ENCODE results near the gene FARS2. TPM values are rescaled to one million over a fixed set of nuclear protein-coding genes. Genes with fewer than 3 reads are reported as not detected.
A peak's percentile ranks its signal among the peaks of the same experiment; 100 is the strongest.
"Not testable (repeated sequence)": the region's sequence is repeated elsewhere in the genome, so short reads cannot be mapped to it uniquely, and the experiment has no call there.

Gene FARS2
- total RNA-seq, 1 donor from 2014 or later, result 18.3 TPM

DNA sequence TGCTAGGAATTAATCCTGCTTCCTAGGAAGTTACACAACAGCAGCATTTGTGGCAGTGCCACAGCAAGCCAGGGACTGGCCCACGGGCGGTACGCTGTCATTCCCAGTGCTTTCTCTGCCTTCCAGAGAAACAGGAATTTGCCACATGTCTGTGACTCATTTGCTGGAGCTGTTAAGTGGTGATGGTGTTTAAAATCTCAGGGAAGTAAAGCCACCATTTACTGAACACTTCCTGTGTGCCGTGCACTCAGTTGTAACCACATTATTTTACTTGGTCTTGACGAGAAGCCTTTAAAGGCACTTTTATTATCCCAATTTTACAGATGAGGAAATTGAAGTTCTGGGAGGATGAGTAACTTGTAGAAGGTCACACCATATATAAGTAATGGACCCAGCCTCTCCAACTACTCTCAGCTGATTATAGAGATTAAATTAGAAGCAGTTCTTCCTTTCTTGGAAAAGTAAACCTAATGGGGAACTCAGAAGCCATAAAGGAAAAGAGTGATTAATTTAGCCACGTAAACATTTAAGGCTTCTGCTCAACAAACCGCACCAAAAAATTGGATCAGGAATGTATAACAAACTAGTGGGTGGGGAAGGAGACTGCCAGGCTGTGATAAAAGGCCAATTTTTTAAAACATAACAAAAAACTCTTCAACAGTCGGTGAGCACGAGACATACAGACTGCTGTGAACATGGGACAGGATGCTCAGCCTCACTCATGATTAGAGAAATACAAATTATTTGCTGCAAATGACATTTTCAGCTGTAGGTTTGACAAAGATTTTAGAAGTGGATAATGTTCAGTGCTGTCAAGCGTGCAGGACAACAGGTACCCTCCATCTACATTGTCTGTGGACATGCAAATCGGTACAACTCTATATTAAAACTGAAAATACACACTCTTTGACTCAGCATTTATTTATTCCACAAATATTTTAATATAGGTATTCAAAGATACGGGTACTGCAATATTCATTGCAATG, 434.2 kb downstream of the FARS2 start:
- H3K27me3 ChIP-seq, result no peaks in the 10 kb centered on the region
- ATAC-seq (peak; percentile 61), DNase-seq (no peak)
- H3K4me1 ChIP-seq, result no peaks in the 10 kb centered on the region
- no peaks in the 10 kb centered on the region for H3K9me3 ChIP-seq
- no peaks in the 10 kb centered on the region for H3K36me3 ChIP-seq
- H3K4me3 ChIP-seq, result no peak overlapping the region
- intact Hi-C loops (cut with DNase I), result no loop called here
- TF ChIP-seq, protein P1, sequence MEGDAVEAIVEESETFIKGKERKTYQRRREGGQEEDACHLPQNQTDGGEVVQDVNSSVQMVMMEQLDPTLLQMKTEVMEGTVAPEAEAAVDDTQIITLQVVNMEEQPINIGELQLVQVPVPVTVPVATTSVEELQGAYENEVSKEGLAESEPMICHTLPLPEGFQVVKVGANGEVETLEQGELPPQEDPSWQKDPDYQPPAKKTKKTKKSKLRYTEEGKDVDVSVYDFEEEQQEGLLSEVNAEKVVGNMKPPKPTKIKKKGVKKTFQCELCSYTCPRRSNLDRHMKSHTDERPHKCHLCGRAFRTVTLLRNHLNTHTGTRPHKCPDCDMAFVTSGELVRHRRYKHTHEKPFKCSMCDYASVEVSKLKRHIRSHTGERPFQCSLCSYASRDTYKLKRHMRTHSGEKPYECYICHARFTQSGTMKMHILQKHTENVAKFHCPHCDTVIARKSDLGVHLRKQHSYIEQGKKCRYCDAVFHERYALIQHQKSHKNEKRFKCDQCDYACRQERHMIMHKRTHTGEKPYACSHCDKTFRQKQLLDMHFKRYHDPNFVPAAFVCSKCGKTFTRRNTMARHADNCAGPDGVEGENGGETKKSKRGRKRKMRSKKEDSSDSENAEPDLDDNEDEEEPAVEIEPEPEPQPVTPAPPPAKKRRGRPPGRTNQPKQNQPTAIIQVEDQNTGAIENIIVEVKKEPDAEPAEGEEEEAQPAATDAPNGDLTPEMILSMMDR (IDR thresholded peaks at IDR 0.05), result no peak
- H3K27ac ChIP-seq, result peak overlapping the region; percentile 45

DNA sequence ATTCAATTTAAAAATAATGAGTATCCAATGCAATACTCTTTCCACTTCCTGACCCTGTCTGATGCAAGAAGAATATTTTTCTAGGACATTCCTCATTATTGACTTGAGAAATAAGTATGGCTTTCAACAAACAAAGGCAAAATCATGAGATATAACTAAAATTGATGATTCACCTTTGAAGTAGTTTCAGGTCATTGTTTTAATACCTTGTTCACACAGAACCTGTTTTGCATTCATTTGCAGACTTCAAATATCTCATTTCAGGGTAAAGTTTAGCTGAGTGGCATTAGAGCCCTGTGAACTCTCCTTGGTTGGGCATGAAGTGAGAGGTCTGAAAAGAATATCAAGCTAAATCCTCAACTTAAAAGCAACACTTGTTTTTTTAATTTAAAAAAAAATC, 436.2 kb downstream of the FARS2 start:
- TF ChIP-seq, protein P1 (IDR thresholded peaks at IDR 0.05), result no peak
- Histone ChIP-seq H3K27me3 (no peaks in the 10 kb centered on the region), H3K27ac (no peak overlapping the region), H3K9me3 (no peaks in the 10 kb centered on the region), H3K4me1 (no peaks in the 10 kb centered on the region), H3K4me3 (no peak overlapping the region), H3K36me3 (no peaks in the 10 kb centered on the region)
- intact Hi-C loops (cut with DNase I), result no loop called here
- ATAC-seq (no peak), DNase-seq (no peak)

DNA sequence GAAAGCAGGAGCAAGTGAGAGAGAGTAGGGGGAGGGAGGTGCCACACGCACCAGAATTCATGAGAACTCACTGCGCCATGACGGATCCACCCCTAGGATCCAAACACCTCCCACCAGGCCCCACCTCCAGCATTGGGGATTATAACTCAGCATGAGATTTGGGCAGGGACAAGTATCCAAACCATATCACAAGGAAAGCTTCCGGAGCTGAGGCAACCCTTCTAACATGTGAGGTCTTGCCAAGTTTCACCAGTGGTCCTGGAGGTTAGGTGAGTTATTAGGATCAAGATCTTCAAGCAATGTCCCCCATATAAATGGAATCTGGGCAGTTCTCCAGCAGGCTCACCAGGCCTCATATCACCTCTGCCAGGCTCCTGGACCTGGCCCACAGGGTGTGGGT, 437.0 kb downstream of the FARS2 start:
- intact Hi-C loops (cut with DNase I), result no loop called here

DNA sequence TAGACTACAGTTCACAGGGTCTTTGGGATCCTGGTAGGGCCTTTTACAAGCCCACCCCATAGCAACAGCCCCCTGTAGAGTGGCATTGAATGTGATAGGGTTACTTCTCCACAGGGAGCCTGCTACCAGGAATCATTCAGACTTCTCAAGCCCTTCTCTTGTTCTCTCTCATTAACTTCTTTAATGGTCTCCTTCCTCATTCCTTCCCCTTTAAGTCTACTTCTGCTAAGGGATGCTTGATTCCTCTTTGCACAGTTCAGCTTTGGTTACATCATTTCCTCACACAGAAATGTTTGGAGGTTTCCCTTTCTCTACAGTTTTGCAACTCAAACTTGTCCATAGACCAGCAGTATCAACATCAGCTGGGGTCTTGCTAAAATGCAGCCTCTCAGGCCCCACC, 437.8 kb downstream of the FARS2 start:
- H3K27ac ChIP-seq, result peak overlapping the region; percentile 9
- H3K9me3 ChIP-seq; intact Hi-C loops (cut with DNase I); H3K4me1 ChIP-seq; DNase-seq; H3K4me3 ChIP-seq; H3K36me3 ChIP-seq; H3K27me3 ChIP-seq: not testable (repeated sequence)
- peak; percentile 87 for ATAC-seq

More for the DNA sequence above, 437.0 kb downstream of the FARS2 start:
- ATAC-seq, result no peak
- Histone ChIP-seq H3K27me3 (no peaks in the 10 kb centered on the region), H3K4me3 (no peak overlapping the region), H3K9me3 (no peaks in the 10 kb centered on the region), H3K4me1 (no peaks in the 10 kb centered on the region), H3K27ac (no peak overlapping the region), H3K36me3 (no peaks in the 10 kb centered on the region)
- TF ChIP-seq, protein P1 (IDR thresholded peaks at IDR 0.05), result no peak
- DNase-seq, result no peak

DNA sequence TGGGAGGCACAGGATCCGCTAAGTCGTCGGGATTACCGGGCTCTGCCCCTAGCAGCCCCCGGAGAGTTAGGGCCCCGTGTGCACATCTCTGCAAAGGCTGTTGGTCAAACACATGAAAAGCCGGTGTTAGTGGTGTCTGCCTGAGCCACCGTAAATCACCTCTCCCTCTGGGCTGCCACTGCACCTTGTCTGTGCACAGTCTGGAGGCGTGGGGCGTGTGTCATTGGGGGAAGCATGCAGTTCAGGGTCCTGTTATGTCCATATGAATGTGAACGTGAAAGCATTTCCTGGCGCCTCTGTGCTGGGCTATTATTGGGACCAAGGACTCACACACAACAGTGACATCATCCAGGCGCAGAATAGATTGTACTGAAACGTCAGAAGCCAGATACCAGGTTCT, 439.9 kb downstream of the FARS2 start:
- ATAC-seq (no peak), DNase-seq (no peak)
- Histone ChIP-seq H3K4me1 (no peaks in the 10 kb centered on the region), H3K4me3 (no peak overlapping the region), H3K27me3 (no peaks in the 10 kb centered on the region), H3K9me3 (no peaks in the 10 kb centered on the region), H3K27ac (no peak overlapping the region), H3K36me3 (no peaks in the 10 kb centered on the region)
- intact Hi-C loops (cut with DNase I), result no loop called here
- TF ChIP-seq, protein P1 (IDR thresholded peaks at IDR 0.05), result no peak

DNA sequence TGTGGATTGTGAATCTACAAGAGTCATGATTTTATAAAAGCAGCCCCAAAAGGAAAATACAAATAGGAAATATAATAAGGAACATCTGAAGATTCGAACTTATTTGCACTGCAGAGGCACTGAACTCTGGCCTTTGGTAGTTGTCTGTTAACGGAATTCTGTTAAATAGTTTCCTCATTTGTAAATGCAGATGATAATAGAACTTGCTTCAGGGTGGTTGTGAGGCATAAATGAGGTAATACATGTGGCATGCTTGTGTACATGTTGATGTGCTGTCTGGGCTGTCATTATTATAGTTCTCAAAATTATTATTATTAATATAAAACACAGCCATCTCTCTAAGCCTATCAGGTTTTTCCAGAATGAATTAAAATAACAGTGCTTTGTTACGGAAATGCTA, 443.4 kb downstream of the FARS2 start:
- Histone ChIP-seq H3K4me1 (no peaks in the 10 kb centered on the region), H3K9me3 (no peaks in the 10 kb centered on the region), H3K4me3 (no peak overlapping the region), H3K27me3 (no peaks in the 10 kb centered on the region), H3K27ac (no peak overlapping the region), H3K36me3 (no peaks in the 10 kb centered on the region)
- intact Hi-C loops (cut with DNase I), result no loop called here
- no peak for ATAC-seq
- TF ChIP-seq, protein P1 (IDR thresholded peaks at IDR 0.05), result no peak
- DNase-seq, result no peak

All from upper lobe of right lung (tissue), 1 donor.